Mucosa of rectum (tissue), 2 donors: ENCODE data around the gene PGLYRP4.
"Not testable (repeated sequence)": the region's sequence is repeated elsewhere in the genome, so short reads cannot be mapped to it uniquely, and the experiment has no call there.

Source experiments
- H3K27ac ChIP-seq, 2 donors: one replicate each; pipeline ENCODE4 v1.7.0; 2013; ENCODE audit warnings: inconsistent platforms in 2 of 2, low read depth in 2 of 2, low read length in 2 of 2
- H3K27me3 ChIP-seq, 2 donors: one replicate each; pipeline ENCODE4 v1.7.0; 2013; ENCODE audit warnings: low read length in 2 of 2; ENCODE audit not compliant: control insufficient read depth in 2 of 2, insufficient read depth in 2 of 2
- H3K36me3 ChIP-seq, 2 donors: one replicate each; pipeline ENCODE4 v1.7.0; 2013; ENCODE audit warnings: low read length in 2 of 2; ENCODE audit not compliant: control insufficient read depth in 2 of 2, insufficient read depth in 2 of 2
- H3K4me1 ChIP-seq, 2 donors: one replicate each; pipeline ENCODE4 v1.7.0; 2013; ENCODE audit warnings: low read length in 2 of 2, mild to moderate bottlenecking in 1 of 2; ENCODE audit not compliant: control insufficient read depth in 2 of 2, insufficient read depth in 2 of 2
- H3K4me3 ChIP-seq, 2 donors: one replicate each; pipeline ENCODE4 v1.7.0; 2013; ENCODE audit warnings: low read length in 2 of 2
- H3K9ac ChIP-seq, 2 donors: one replicate each; pipeline ENCODE4 v1.7.0; 2013; ENCODE audit warnings: low read length in 2 of 2, low read depth in 1 of 2, mild to moderate bottlenecking in 1 of 2
- H3K9me3 ChIP-seq, 2 donors: one replicate each; pipeline ENCODE4 v1.7.0; 2013; ENCODE audit warnings: low read length in 2 of 2; ENCODE audit not compliant: control insufficient read depth in 2 of 2
- donor health status: healthy.
- donor health status: Normal muscosa, but diverticular disease.

PGLYRP4 gene

GRCh38 chr1:153340356-153340755, 8.3 kb downstream of the PGLYRP4 start:
- H3K36me3 ChIP-seq = no peaks in the 10 kb centered on the region
- H3K9ac ChIP-seq = no peak overlapping the region
- no peaks in the 10 kb centered on the region for H3K27me3 ChIP-seq
- H3K9me3 ChIP-seq = no peaks in the 10 kb centered on the region
- no peak overlapping the region for H3K4me3 ChIP-seq
- no peaks in the 10 kb centered on the region for H3K4me1 ChIP-seq
- no peak overlapping the region for H3K27ac ChIP-seq

- no peaks in the 10 kb centered on the region for H3K4me1 ChIP-seq
- H3K4me3 ChIP-seq = no peak overlapping the region
- H3K9ac ChIP-seq = no peak overlapping the region
- no peaks in the 10 kb centered on the region for H3K36me3 ChIP-seq
- no peaks in the 10 kb centered on the region for H3K9me3 ChIP-seq
- no peaks in the 10 kb centered on the region for H3K27me3 ChIP-seq
- H3K27ac ChIP-seq = no peak overlapping the region
Observed at GRCh38 chr1:153339802-153340201, 8.8 kb downstream of the PGLYRP4 start.

- no peak overlapping the region for H3K9ac ChIP-seq
- H3K9me3 ChIP-seq = no peaks in the 10 kb centered on the region
- H3K4me3 ChIP-seq = no peak overlapping the region
- no peaks in the 10 kb centered on the region for H3K27me3 ChIP-seq
- H3K27ac ChIP-seq = no peak overlapping the region
- no peaks in the 10 kb centered on the region for H3K4me1 ChIP-seq
- H3K36me3 ChIP-seq = no peaks in the 10 kb centered on the region
Observed at GRCh38 chr1:153337980-153338853, 10.4 kb downstream of the PGLYRP4 start.

GRCh38 chr1:153336650-153337049, 12.0 kb downstream of the PGLYRP4 start:
- no peaks in the 10 kb centered on the region for H3K4me1 ChIP-seq
- no peak overlapping the region for H3K27ac ChIP-seq
- H3K4me3 ChIP-seq = no peak overlapping the region

GRCh38 chr1:153333902-153334301, 14.7 kb downstream of the PGLYRP4 start:
- Histone ChIP-seq H3K36me3 (no peaks in the 10 kb centered on the region), H3K9me3 (peaks cover 2 to 9% of the 10 kb centered on the region in 2 donors), H3K4me1 (no peaks in the 10 kb centered on the region), H3K9ac (no peak overlapping the region), H3K4me3 (no peak overlapping the region), H3K27ac (no peak overlapping the region), H3K27me3 (no peaks in the 10 kb centered on the region)

More at GRCh38 chr1:153336650-153337049, 12.0 kb downstream of the PGLYRP4 start:
- H3K9me3 ChIP-seq = peaks cover 0 to 3% of the 10 kb centered on the region in 2 donors
- no peaks in the 10 kb centered on the region for H3K36me3 ChIP-seq
- no peak overlapping the region for H3K9ac ChIP-seq
- H3K27me3 ChIP-seq = no peaks in the 10 kb centered on the region

- no peak overlapping the region for H3K9ac ChIP-seq
- H3K9me3 ChIP-seq = peaks cover 0 to 4% of the 10 kb centered on the region in 2 donors
- H3K27ac ChIP-seq = no peak overlapping the region
- no peaks in the 10 kb centered on the region for H3K27me3 ChIP-seq
- H3K36me3 ChIP-seq = no peaks in the 10 kb centered on the region
- no peaks in the 10 kb centered on the region for H3K4me1 ChIP-seq
- no peak overlapping the region for H3K4me3 ChIP-seq
Observed at GRCh38 chr1:153324912-153325311, 23.7 kb downstream of the PGLYRP4 start.

GRCh38 chr1:153322568-153322967, 26.1 kb downstream of the PGLYRP4 start:
- H3K9me3 ChIP-seq = peaks cover 0 to 4% of the 10 kb centered on the region in 2 donors
- no peak overlapping the region for H3K9ac ChIP-seq
- H3K27ac ChIP-seq = no peak overlapping the region
- no peaks in the 10 kb centered on the region for H3K4me1 ChIP-seq
- no peaks in the 10 kb centered on the region for H3K27me3 ChIP-seq
- H3K4me3 ChIP-seq = no peak overlapping the region
- no peaks in the 10 kb centered on the region for H3K36me3 ChIP-seq

- not testable (repeated sequence) for H3K9me3 ChIP-seq, H3K9ac ChIP-seq, H3K27me3 ChIP-seq, H3K27ac ChIP-seq, H3K4me1 ChIP-seq, H3K36me3 ChIP-seq, H3K4me3 ChIP-seq
Observed at GRCh38 chr1:153318145-153318544, 30.5 kb downstream of the PGLYRP4 start.

GRCh38 chr1:153316013-153316412, 32.6 kb downstream of the PGLYRP4 start:
- H3K27me3 ChIP-seq, H3K9ac ChIP-seq, H3K9me3 ChIP-seq, H3K36me3 ChIP-seq, H3K4me1 ChIP-seq, H3K4me3 ChIP-seq, H3K27ac ChIP-seq: not testable (repeated sequence)

GRCh38 chr1:153314388-153314787, 34.3 kb downstream of the PGLYRP4 start:
- not testable (repeated sequence) for H3K27ac ChIP-seq, H3K4me3 ChIP-seq, H3K27me3 ChIP-seq

More at GRCh38 chr1:153314388-153314787, 34.3 kb downstream of the PGLYRP4 start:
- not testable (repeated sequence) for H3K4me1 ChIP-seq, H3K9me3 ChIP-seq, H3K36me3 ChIP-seq, H3K9ac ChIP-seq
